ENCODE data around the gene SYCE1L.
"Not testable (repeated sequence)": the region's sequence is repeated elsewhere in the genome, so short reads cannot be mapped to it uniquely, and the experiment has no call there.

Gene SYCE1L

DNA sequence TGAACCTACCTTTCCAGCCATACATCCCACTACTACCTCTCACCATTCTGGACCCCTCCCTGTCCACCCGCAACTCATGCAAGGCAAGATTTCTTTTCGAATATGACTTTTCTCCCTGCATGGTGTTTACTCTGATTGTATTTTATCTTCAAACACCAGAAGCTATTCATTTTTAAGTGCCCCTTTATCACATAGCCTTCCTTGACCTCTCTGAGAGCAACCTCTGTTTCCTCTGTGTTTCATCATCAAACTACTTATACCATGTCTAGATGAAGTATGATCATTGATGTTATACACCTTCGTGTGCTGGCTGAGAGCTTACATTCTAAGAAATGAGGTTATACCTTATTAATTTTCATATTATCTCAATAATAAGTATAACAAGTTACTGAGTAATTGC, 31.8 kb downstream of the SYCE1L start:
- TF ChIP-seq ZFX (IDR thresholded peaks at IDR 0.05) = no peak
- TF ChIP-seq, protein P1, sequence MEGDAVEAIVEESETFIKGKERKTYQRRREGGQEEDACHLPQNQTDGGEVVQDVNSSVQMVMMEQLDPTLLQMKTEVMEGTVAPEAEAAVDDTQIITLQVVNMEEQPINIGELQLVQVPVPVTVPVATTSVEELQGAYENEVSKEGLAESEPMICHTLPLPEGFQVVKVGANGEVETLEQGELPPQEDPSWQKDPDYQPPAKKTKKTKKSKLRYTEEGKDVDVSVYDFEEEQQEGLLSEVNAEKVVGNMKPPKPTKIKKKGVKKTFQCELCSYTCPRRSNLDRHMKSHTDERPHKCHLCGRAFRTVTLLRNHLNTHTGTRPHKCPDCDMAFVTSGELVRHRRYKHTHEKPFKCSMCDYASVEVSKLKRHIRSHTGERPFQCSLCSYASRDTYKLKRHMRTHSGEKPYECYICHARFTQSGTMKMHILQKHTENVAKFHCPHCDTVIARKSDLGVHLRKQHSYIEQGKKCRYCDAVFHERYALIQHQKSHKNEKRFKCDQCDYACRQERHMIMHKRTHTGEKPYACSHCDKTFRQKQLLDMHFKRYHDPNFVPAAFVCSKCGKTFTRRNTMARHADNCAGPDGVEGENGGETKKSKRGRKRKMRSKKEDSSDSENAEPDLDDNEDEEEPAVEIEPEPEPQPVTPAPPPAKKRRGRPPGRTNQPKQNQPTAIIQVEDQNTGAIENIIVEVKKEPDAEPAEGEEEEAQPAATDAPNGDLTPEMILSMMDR (conservative IDR thresholded peaks at IDR 0.05) = no peak
- no peak overlapping the region for H3K27ac ChIP-seq

DNA sequence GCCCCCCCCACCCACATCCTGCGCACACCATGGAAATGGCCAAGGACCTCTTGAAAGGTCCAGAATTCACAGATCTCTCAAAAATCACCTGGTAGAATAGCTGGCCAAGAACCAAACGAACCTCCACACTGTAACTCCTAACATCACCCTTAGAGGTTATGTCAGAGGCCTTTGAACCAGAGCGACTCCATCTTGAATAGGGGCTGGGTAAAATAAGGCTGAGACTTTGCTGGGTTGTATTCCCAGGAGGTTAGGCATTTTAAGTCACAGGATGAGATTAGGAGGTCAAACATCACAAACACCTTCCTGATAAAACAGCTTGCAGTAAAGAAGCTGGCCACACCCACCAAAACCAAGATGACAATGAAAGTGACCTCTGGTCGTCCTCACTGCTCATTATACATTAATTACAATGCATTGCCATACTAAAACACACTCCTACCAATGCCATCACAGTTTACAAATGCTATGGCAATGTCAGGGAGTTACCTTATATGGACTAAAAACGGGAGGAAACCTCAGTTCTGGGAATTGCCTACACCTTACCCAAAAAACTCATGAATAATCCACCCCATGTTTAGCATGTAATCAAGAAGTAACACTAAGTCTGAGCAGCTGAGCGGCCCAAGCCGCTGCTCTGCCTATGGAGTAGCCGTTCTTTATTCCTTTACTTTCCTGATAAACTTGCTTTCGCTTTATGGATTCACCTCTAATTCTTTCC, 34.8 kb downstream of the SYCE1L start:
- H3K27ac ChIP-seq = no peak overlapping the region
- TF ChIP-seq ZFX (IDR thresholded peaks at IDR 0.05) = no peak
- TF ChIP-seq, protein P1 (conservative IDR thresholded peaks at IDR 0.05) = no peak

DNA sequence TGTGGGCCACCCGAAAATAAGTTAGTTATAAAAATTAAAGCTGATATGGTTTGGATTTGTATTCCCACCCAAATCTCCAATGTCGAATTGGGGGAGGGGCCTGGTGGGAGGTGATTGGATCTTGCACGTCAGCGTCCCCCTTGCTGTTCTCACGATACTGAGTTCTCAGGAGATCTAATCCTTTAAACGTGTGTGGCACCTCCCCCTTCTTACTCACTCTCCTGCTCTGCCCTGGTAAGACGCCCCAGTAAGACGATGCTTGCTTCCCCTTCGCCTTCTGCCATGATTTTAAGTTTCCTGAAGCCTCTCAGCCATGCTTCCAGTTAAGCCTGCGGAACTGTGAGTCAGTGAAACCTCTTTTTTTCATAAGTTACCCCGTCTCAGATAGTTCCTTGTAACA, 35.4 kb downstream of the SYCE1L start:
- H3K27ac ChIP-seq = no peak overlapping the region
- TF ChIP-seq ZFX (IDR thresholded peaks at IDR 0.05) = no peak
- TF ChIP-seq, protein P1 (conservative IDR thresholded peaks at IDR 0.05) = no peak

DNA sequence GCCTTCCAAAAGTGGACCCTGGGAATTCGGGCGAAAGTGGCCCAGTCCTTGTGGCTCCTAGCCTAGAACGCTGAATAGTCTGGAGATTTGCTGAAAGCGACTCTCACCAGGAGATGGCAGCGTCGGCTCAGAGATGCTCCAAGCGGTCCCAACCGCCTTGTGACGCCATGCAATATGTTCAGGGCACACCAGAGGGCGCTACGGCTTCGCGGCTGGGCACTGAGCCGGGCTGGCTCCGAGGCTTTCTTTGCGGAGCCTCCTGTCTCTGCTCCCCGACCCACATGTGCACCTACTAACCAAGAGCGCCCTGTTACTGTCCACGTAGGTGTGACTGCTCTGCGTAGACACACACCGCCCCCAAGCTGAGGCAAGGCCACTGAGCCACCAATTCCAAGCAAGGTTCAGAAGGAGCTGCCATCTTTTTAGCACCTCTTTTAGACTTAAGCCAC, 36.9 kb downstream of the SYCE1L start:
- TF ChIP-seq ZFX (IDR thresholded peaks at IDR 0.05) = no peak
- TF ChIP-seq, protein P1 (conservative IDR thresholded peaks at IDR 0.05) = peak; percentile 98
- H3K27ac ChIP-seq = no peak overlapping the region

DNA sequence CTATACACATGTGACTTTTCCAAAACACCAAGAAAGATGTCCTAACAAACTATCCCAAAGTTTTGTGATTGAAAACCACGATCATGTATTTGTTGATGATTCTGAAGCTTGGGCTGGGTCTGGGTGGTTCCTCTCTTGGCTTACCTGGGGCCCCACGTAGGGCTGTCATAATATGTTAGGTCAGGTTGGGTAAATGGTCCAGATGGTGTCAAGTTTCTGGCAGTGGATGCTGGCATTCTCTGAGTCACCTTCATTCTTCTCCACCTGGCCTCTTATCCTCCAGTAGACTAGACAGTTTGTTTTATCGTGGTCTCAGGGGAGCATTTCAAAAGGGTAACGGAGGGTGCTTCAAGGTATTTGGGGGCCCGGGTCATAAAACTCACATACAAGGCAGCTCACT, 39.4 kb downstream of the SYCE1L start:
- H3K27ac ChIP-seq = no peak overlapping the region
- TF ChIP-seq, protein P1 (conservative IDR thresholded peaks at IDR 0.05) = no peak
- no peak for TF ChIP-seq ZFX (IDR thresholded peaks at IDR 0.05)

DNA sequence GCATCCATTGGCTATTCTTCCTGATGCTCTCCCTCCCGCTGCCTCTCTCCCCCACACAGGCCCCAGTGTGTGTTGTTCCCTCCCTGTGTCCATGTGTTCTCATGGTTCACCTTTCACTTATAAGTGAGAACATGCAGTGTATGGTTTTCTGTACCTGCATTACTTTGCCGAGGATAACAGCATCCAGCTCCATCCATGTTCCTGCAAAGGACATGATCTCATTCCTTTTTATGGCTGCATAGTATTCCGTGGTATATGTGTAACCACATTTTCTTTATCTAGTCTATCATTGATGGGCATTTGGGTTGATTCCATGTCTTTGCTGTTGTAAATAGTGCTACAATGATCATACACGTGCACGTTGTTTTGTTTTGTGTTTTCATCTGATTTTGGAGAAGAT, 43.3 kb downstream of the SYCE1L start:
- H3K27ac ChIP-seq = not testable (repeated sequence)

DNA sequence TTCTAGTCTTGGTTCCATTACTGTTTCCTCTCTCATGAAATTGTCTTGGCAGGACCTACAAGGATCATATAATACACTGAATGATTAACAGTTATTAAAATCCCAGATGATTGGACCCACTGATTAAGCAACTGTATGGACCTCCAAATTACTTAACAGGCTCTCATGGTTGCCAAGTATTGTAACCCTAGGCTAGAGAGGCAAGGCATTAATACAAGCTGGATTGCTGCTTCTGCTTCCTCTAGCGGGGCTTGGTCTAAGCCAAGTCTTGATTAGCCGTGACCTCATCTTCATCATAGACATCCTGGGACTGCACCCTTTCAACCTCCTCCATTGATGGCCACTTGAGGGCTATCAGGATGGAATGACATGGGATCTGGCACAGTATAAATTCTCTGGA, 46.9 kb downstream of the SYCE1L start:
- H3K27ac ChIP-seq = no peak overlapping the region
- TF ChIP-seq, protein P1 (conservative IDR thresholded peaks at IDR 0.05) = no peak
- no peak for TF ChIP-seq ZFX (IDR thresholded peaks at IDR 0.05)

DNA sequence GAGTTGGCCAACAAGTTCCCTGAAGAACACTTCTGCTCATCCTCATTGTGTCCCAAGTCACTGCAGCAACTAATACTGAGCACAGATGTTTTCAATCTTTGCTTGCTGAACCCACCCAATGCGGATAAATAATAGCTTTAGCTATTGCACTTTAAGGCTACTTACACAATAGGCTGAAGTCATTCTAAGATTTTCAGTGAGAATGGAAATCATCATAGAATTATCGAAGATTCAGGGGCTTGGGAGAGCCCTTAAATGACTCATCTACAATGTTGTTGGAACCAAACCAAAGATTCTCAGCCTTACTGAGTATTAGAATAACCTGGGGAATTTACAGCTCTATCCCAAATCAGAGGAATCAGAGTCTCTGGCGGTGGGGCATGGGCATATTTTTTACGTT, 51.2 kb downstream of the SYCE1L start:
- TF ChIP-seq, protein P1 (conservative IDR thresholded peaks at IDR 0.05) = no peak
- TF ChIP-seq ZFX (IDR thresholded peaks at IDR 0.05) = no peak

More for the DNA sequence above, 51.2 kb downstream of the SYCE1L start:
- H3K27ac ChIP-seq = no peak overlapping the region

Data from C4-2B (cell line).